ENCODE results near the gene KCP.
A peak's percentile ranks its signal among the peaks of the same experiment; 100 is the strongest.

The KCP gene

GRCh38 chr7:128874140-128875031 lies 36.1 kb downstream of the KCP start:
- DNase-seq (ENCODE audit: low read depth): no peak

GRCh38 chr7:128873234-128873633 lies 37.3 kb downstream of the KCP start:
- no peak for DNase-seq (ENCODE audit: low read depth)

- DNase-seq (ENCODE audit: low read depth): no peak
These were observed 38.1 kb downstream of the KCP start for GRCh38 chr7:128872394-128872824.

- no peak for DNase-seq (ENCODE audit: low read depth)
These were observed 39.5 kb downstream of the KCP start for GRCh38 chr7:128871050-128871449.

GRCh38 chr7:128869944-128870285 lies 40.6 kb downstream of the KCP start:
- no peak for DNase-seq (ENCODE audit: low read depth)

- no peak for DNase-seq (ENCODE audit: low read depth)
These were observed 41.2 kb downstream of the KCP start for GRCh38 chr7:128869138-128869943.

- DNase-seq (ENCODE audit: low read depth): no peak
These were observed 41.8 kb downstream of the KCP start for GRCh38 chr7:128868624-128869137.

GRCh38 chr7:128867842-128868623 lies 42.5 kb downstream of the KCP start:
- DNase-seq (ENCODE audit: low read depth): peak; percentile 38

- no peak for DNase-seq (ENCODE audit: low read depth)
These were observed 43.3 kb downstream of the KCP start for GRCh38 chr7:128867241-128867640.

- DNase-seq (ENCODE audit: low read depth): no peak
These were observed 44.3 kb downstream of the KCP start for GRCh38 chr7:128865996-128866877.

- DNase-seq (ENCODE audit: low read depth): no peak
These were observed 45.2 kb downstream of the KCP start for GRCh38 chr7:128865303-128865702.

- peak; percentile 68 for DNase-seq (ENCODE audit: low read depth)
These were observed 47.0 kb downstream of the KCP start for GRCh38 chr7:128863433-128863989.

GRCh38 chr7:128862571-128863432 lies 47.7 kb downstream of the KCP start, which contains the start of gene ATP6V1F:
Gene ATP6V1F, plus strand, starts transcription at chr7:128862856. Its CDS starts 49 bp downstream, at chr7:128862905.
- peak; percentile 94 for DNase-seq (ENCODE audit: low read depth)

- peak; percentile 8 for DNase-seq (ENCODE audit: low read depth)
These were observed 48.4 kb downstream of the KCP start for GRCh38 chr7:128861957-128862570.

GRCh38 chr7:128860158-128861073 lies 50.1 kb downstream of the KCP start:
- peak; percentile 33 for DNase-seq (ENCODE audit: low read depth)

- no peak for DNase-seq (ENCODE audit: low read depth)
These were observed 51.0 kb downstream of the KCP start for GRCh38 chr7:128859232-128860157.

Measured in amniotic epithelial cell (primary cell).